Measurements from ENCODE around the gene SIN3A. TPM values are rescaled to one million over a fixed set of nuclear protein-coding genes. Genes with fewer than 3 reads are reported as not detected.
"Not testable (repeated sequence)": the region's sequence is repeated elsewhere in the genome, so short reads cannot be mapped to it uniquely, and the experiment has no call there.

The SIN3A gene
- total RNA-seq, 2 donors from 2014 or later = 51.4 to 54.3 TPM

DNA sequence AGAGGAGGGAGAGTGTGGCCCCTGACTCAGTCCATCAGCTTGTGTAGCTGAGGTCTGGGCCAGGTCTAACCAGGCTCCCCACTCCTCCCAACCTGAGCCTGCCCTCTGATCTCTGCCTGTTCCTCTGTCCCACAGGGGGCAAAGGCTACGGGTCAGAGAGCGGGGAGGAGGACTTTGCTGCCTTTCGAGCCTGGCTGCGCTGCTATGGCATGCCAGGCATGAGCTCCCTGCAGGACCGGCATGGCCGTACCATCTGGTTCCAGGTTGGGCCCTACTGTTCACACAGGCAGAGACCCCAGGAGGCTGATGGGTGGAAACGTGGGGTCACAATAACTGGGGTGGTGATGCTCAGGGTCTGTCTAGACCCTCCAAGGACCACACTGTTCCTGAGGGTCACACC is 97.9 kb downstream of the SIN3A start:
- H3K4me3 ChIP-seq = no peak overlapping the region
- intact Hi-C loops (cut with DNase I) = no loop called here
- H3K36me3 ChIP-seq = no peaks in the 10 kb centered on the region

GRCh38 chr15:75352186-75353080 is 99.1 kb downstream of the SIN3A start:
- H3K9me3 ChIP-seq = no peaks in the 10 kb centered on the region
- no peak overlapping the region for H3K27ac ChIP-seq
- no peaks in the 10 kb centered on the region for H3K27me3 ChIP-seq
- H3K9ac ChIP-seq (ENCODE audit: low read depth in 2 of 2, low read length in 2 of 2) = no peak overlapping the region
- no peaks in the 10 kb centered on the region for H3K36me3 ChIP-seq
- intact Hi-C loops (cut with DNase I) = no loop called here
- no peak for TF ChIP-seq CTCF (IDR thresholded peaks at IDR 0.05)
- DNase-seq = no peak
- peaks cover 5% of the 10 kb centered on the region for H3K4me1 ChIP-seq
- H3K4me3 ChIP-seq = no peak overlapping the region

More for the DNA sequence above, 97.9 kb downstream of the SIN3A start:
- no peak for DNase-seq
- no peak overlapping the region for H3K9ac ChIP-seq (ENCODE audit: low read depth in 2 of 2, low read length in 2 of 2)
- no peak for TF ChIP-seq CTCF (IDR thresholded peaks at IDR 0.05)
- peaks cover 5% of the 10 kb centered on the region for H3K4me1 ChIP-seq
- H3K27ac ChIP-seq = no peak overlapping the region
- no peaks in the 10 kb centered on the region for H3K9me3 ChIP-seq
- no peaks in the 10 kb centered on the region for H3K27me3 ChIP-seq

DNA sequence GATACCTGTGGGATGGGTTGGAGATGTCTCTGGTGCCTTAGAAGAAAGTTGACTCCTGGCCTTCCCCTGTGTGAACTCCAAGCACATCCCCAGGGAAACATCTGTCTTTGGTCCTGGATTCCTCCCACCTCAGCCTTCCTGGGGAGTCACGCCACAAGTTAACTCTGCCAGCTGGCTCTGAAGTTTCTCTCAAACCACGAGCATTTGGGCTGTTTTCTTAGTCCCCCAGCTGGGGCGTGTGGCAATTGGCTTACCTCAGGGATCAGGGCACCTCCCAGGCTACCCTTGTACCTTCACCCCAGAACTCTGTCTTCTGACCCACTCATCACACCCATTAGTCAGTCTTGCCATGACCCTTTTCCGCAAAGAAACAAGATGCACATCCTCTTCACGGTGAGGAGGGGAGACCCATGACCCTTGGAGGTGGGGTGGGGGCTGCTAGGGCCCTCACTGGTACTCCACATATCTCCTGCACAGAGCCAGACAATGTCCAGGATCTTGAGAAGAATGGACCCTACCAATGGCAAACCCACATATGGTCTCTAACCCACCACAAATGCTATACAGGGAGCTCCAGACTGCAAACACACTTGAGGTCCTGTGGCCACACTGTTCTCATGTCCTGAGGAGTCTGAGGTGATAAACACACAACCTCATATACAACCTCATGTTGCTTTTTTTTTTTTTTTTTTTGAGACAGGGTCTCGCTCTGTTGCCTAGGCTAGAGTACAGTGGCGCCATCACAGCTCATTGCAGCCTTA is 100.7 kb downstream of the SIN3A start:
- Histone ChIP-seq H3K4me3 (no peak overlapping the region), H3K4me1 (peaks cover 5% of the 10 kb centered on the region), H3K9me3 (no peaks in the 10 kb centered on the region), H3K27me3 (no peaks in the 10 kb centered on the region), H3K9ac (ENCODE audit: low read depth in 2 of 2, low read length in 2 of 2) (no peak overlapping the region), H3K36me3 (no peaks in the 10 kb centered on the region), H3K27ac (no peak overlapping the region)
- no peak for DNase-seq
- TF ChIP-seq CTCF (IDR thresholded peaks at IDR 0.05) = no peak
- intact Hi-C loops (cut with DNase I) = no loop called here

- TF ChIP-seq CTCF (IDR thresholded peaks at IDR 0.05) = no peak
- Histone ChIP-seq H3K4me3 (no peak overlapping the region), H3K36me3 (no peaks in the 10 kb centered on the region), H3K27ac (no peak overlapping the region), H3K4me1 (peaks cover 5% of the 10 kb centered on the region), H3K9me3 (no peaks in the 10 kb centered on the region), H3K9ac (ENCODE audit: low read depth in 2 of 2, low read length in 2 of 2) (no peak overlapping the region), H3K27me3 (no peaks in the 10 kb centered on the region)
- DNase-seq = peak; percentile 34
- intact Hi-C loops (cut with DNase I) = no loop called here
These were observed 101.5 kb downstream of the SIN3A start for GRCh38 chr15:75349851-75350588.

DNA sequence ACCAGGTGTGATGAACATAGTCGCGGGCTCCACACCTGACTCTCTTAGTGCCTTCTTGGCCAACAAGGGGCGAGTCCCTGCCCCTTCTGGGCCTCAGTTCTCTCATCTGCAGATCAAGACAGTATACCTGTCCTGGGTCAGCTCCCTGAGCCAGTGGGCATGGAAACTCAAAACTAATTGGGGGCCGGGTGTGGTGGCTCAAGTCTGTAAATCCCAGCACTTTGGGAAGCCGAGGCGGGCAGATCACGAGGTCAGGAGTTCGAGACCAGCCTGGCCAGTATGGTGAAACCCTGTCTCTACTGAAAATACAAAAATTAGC is 102.2 kb downstream of the SIN3A start:
- H3K27ac ChIP-seq; H3K4me3 ChIP-seq; H3K27me3 ChIP-seq; H3K9me3 ChIP-seq; H3K4me1 ChIP-seq; H3K9ac ChIP-seq (ENCODE audit: low read depth in 2 of 2, low read length in 2 of 2); intact Hi-C loops (cut with DNase I); DNase-seq; H3K36me3 ChIP-seq: not testable (repeated sequence)

Data from colonic mucosa (tissue), 4 donors.